ENCODE measurements around the gene ARMC2.
"Not testable (repeated sequence)": the region's sequence is repeated elsewhere in the genome, so short reads cannot be mapped to it uniquely, and the experiment has no call there.

ARMC2 gene, protein sequence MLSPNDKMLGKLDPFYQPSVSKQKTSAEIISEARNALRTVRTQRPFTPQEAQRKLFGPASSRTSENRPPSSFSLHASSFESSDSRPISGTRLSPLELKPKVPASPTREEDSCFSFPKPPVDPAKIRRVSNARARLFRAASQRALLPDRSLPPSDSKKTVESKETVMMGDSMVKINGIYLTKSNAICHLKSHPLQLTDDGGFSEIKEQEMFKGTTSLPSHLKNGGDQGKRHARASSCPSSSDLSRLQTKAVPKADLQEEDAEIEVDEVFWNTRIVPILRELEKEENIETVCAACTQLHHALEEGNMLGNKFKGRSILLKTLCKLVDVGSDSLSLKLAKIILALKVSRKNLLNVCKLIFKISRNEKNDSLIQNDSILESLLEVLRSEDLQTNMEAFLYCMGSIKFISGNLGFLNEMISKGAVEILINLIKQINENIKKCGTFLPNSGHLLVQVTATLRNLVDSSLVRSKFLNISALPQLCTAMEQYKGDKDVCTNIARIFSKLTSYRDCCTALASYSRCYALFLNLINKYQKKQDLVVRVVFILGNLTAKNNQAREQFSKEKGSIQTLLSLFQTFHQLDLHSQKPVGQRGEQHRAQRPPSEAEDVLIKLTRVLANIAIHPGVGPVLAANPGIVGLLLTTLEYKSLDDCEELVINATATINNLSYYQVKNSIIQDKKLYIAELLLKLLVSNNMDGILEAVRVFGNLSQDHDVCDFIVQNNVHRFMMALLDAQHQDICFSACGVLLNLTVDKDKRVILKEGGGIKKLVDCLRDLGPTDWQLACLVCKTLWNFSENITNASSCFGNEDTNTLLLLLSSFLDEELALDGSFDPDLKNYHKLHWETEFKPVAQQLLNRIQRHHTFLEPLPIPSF

GRCh38 chr6:108848116-108848868, at the start of gene ARMC2:
TSS of gene ARMC2 (plus strand) at chr6:108848422. CDS start at chr6:108854268, 5,846 bp downstream.
- DNase-seq (ENCODE audit: low read depth): peak; percentile 85

- DNase-seq (ENCODE audit: low read depth): peak; percentile 14
These were observed 49.4 kb upstream of the ARMC2 start for GRCh38 chr6:108798670-108799353.

GRCh38 chr6:108799354-108799717, 48.9 kb upstream of the ARMC2 start:
- no peak for DNase-seq (ENCODE audit: low read depth)

DNA sequence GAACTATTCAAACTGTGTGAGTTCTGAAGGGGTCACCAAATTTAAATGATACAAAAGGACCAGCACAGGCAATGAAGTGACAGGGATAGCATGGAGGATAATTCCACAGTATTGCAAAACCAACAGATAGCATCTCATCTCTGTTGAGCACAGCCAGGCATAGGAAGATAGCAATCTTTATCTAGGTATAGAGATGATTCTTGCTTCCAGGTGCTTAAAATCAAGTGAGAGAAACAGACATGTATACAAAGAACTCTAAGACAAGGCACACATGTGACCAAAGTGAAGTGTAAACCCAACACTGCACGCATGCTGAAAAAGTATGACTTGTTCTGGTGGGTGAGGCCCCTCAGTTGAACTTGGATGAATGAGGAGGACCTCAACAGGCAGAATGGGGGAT, 48.4 kb upstream of the ARMC2 start:
- no peak for DNase-seq (ENCODE audit: low read depth)

DNA sequence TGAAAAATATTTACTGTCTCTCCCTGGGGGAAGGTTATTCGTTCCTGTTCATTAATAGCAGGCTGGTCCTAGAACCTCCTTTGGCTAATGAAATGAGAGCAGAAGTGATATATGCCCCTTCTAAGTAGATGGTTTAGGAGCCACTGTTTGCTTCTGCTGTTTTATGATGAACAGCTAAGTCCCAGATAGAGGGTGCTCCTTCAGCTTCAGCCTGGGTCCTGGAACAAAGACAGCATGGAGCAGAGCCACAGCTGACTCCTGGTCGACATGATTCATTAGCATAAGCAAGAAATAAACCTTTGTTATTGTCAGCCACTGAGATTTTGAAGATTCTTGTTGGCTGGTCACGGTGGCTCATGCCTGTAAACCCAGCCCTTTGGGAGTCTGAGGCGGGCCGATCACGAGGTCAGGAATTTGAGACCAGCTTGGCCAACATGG, 47.8 kb upstream of the ARMC2 start:
- DNase-seq (ENCODE audit: low read depth): no peak

DNA sequence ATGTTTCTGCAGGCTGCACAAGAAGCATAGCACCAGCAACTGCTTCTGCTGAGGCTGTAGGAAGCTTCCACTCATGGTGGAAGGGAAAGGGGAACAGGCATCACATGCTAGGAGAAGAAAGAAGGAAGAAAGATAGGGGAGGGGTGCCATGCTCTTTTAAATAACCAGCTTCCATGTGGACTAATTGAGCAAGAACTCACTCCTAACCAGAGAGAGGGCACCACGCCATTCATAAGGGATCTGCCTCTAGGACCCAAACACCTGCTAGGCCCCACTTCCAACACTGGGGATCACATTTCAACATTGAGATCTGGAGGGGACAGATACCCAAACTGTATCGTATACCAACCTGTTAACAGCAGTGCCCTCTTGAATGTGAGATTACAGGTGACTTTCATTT, 46.9 kb upstream of the ARMC2 start:
- no peak for DNase-seq (ENCODE audit: low read depth)

DNA sequence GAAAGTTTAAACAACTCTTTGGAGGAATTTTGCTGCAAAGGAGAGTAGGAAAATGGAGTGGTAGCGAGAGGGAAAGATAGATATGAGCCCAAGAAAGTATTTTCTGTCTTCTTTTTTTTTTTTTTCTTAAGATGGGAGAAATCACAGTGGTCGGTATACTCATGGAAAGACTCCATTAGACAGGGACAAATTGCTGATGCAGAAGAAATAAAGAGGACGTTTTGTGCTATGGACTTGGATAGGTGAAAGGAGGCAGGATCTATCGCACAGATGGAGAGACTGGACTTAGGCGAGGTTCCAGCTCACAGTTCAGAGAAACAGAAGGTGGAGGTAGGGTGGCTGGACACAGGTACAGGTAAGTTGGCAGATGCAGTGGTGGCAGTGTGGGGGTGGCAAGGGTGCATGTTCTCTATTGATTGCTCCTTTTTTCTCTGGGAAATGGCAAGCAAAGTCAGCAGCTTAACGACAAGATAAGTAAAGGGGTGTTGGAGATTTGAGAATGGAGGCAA, 44.2 kb upstream of the ARMC2 start:
- DNase-seq (ENCODE audit: low read depth): no peak

GRCh38 chr6:108804956-108805355, 43.3 kb upstream of the ARMC2 start:
- DNase-seq (ENCODE audit: low read depth): no peak

DNA sequence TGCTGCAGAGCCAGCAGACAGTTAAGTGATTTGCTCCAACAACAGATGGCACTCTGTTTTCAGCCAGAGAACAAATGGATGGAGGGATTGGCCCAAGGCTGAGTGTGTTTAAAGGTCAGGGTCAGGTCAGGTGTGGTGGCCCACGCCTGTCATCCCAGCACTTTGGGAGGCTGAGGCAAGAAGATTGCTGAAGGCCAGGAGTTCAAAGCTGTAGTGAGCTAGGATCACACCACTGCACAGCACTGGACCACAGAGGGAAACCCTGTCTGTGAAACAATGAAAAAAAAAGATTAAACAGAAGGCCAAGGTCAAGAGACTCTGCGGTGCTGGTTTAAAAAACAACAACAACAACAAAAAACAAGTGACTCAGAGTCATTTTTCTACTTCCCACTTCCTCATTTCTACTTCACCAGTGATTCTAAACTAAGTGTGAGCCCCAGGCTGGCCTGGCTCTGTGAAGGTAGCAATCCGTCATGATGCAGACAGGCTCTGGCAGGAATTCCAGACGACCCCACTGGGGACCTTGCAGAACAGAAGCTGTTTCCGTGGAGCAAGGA, 42.5 kb upstream of the ARMC2 start:
- no peak for DNase-seq (ENCODE audit: low read depth)

DNA sequence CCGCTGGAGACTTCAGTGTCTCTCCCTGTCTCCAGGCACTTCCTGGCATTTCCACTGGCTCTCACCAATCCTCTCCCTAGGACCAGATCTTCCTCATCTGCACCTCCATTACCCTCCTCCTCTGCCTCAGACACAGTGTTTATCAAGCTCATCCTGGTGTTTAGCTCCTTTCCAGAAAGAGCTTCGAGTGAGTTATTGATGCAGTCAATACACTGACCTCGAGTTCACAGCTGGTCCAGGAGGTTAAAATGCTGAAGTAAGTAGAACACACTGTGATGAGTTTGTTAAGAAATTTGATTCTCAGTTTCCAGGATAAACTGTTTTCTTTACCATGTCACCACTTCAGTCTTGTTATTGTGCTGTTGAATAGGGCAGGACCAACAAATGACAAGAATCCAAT, 42.1 kb upstream of the ARMC2 start:
- no peak for DNase-seq (ENCODE audit: low read depth)

GRCh38 chr6:108806665-108807064, 41.6 kb upstream of the ARMC2 start:
- no peak for DNase-seq (ENCODE audit: low read depth)

DNA sequence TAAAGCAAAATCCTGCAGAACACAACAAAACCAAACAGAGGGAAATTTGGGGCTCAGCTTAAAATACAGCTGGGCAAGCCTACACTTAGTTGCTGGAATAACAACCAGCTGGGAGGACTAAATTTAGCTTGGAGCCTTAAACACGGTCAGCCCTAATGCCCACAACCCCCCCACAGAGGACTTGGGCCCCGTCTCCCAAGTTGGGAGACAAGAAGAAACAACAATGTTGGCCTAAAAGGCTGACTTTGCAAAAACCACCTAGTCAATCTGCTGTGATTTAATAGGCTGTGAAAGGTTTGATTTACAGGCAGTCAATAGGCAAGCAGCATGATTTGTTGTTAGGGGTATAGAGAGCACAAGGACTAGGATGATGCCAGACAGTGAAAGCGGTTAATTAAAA, 40.3 kb upstream of the ARMC2 start:
- no peak for DNase-seq (ENCODE audit: low read depth)

DNA sequence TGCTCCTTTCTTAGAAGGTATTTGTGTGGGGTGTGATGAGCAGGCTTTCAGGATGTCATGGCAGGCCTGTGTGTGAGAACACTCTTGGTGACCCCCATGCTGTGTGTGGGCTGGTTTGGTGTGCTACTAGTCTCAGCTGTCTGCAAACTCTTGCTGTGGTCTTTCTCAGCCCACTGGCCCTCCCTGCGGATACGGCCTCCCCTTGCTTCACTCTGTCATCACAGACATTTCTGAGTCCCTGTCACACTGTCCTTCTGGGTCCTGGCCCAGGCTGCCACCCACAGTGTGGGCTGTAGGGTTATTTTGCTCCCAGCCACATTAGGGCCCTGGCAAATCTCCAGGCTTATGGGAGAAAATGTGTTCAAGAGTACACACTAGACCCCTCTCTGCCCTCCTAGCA, 39.0 kb upstream of the ARMC2 start:
- DNase-seq (ENCODE audit: low read depth): no peak

- no peak for DNase-seq (ENCODE audit: low read depth)
These were observed 38.1 kb upstream of the ARMC2 start for GRCh38 chr6:108810057-108810643.

DNA sequence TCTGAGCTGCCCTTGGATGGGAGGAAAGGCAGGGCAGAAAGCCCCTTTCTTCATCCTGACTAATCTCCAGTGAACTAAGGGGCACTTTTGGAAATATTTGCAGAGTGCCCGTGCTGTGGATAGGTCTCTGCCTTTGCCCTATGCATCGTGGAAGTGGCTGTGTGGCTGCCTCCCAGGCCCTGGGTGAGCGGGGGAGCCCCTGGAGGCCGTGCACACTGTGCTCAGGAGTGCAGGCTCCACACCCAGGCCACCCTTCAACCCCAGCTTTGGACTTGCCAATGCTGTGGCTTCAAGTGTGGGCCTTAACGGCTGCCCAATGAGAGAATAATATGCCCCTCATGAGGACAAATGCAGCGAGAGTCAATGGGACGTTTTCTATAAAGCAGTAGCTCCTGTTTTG, 36.7 kb upstream of the ARMC2 start:
- DNase-seq (ENCODE audit: low read depth): no peak

DNA sequence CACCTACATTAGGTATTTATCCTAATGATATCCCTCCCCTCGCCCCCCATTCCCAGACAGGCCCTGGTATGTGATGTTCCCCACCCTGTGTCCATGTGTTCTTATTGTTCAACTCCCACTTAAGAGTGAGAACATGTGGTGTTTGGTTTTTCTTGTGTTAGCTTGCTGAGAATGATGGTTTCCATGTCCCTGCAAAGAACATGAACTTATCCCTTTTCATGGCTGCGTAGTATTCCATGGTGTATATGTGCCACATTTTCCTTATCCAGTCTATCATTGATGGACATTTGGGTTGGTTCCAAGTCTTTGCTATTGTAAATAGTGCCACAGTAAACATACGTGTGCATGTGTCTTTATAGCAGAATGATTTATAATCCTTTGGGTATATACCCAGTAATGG, 35.0 kb upstream of the ARMC2 start:
- not testable (repeated sequence) for DNase-seq (ENCODE audit: low read depth)

- DNase-seq (ENCODE audit: low read depth): not testable (repeated sequence)
These were observed 30.9 kb upstream of the ARMC2 start for GRCh38 chr6:108817276-108817675.

DNA sequence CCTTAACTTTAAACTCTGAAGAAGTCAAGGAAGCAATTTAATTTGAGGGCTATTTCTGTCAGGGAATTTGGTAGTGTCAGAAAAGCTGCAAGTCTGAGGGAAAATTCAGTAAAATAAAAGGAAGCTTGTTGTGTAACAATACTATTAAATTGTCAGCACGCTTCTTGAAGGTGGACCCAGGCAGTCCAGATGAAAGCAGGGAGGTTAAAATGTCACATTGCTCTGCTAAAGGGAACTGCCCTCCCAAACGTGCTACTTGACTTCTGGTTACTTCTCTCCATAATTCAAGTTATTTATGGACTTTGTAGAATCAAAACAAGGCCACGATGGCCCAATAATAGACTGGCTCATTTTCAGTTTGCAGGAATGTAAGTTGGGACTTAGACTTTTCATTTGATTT, 28.2 kb upstream of the ARMC2 start:
- no peak for DNase-seq (ENCODE audit: low read depth)

- DNase-seq (ENCODE audit: low read depth): no peak
These were observed 25.8 kb upstream of the ARMC2 start for GRCh38 chr6:108822401-108822800.

- DNase-seq (ENCODE audit: low read depth): no peak
These were observed 22.9 kb upstream of the ARMC2 start for GRCh38 chr6:108825326-108825725.

DNA sequence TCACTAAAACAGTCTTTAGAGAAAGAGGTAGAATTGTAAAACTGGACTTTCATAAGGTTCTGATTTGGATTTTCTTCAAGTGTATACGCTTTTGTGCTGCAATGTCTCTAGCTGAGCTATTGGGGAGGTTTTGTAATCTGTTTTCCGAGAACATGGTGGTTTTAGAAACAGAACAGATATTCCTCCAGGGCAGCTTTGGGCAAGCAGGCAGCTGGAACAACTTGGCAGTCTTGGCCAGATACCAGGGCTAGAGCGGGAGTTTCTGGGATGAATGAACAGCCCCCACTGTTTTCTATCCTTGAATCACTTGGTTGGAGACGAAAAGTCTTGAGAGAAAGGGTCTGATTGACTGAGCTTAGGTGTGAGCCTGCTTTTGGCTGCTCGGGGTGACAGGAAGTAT, 17.1 kb upstream of the ARMC2 start:
- no peak for DNase-seq (ENCODE audit: low read depth)
